ENCODE results near the gene OSBPL6.

DNA sequence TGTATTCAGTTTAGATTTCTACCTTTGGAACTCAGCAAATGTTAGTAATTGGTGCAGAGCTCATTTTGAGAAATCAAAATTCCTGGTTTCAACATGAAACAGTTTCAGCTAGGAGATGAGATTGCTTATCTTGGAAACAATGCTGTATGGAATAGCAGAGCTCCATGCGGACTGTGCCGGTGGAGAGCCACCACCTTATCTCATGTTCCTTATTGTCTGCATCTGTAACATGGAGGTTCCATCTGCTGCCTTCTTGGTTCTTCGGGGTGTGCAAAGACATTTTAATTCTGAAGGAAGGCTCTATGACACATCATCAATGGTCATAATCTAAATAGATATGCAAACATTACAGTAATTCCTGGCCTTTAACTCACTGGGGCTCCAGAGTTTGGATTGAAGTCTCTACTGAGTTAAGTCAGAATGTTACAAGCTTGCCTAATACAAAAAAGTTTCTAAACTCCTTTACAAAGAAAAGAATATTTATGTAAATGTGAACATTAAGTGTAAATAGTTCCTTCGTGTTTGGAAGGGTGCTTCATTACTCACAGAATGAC lies 191.4 kb downstream of the OSBPL6 start:
- TF ChIP-seq, protein P1, sequence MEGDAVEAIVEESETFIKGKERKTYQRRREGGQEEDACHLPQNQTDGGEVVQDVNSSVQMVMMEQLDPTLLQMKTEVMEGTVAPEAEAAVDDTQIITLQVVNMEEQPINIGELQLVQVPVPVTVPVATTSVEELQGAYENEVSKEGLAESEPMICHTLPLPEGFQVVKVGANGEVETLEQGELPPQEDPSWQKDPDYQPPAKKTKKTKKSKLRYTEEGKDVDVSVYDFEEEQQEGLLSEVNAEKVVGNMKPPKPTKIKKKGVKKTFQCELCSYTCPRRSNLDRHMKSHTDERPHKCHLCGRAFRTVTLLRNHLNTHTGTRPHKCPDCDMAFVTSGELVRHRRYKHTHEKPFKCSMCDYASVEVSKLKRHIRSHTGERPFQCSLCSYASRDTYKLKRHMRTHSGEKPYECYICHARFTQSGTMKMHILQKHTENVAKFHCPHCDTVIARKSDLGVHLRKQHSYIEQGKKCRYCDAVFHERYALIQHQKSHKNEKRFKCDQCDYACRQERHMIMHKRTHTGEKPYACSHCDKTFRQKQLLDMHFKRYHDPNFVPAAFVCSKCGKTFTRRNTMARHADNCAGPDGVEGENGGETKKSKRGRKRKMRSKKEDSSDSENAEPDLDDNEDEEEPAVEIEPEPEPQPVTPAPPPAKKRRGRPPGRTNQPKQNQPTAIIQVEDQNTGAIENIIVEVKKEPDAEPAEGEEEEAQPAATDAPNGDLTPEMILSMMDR (optimal IDR thresholded peaks at IDR 0.05 in 1 of 3, IDR thresholded peaks at IDR 0.05 in 1 of 3, conservative IDR thresholded peaks at IDR 0.05 in 1 of 3; ENCODE audit: extremely low read depth in 1 of 3, insufficient read depth in 2 of 3, low read length in 3 of 3) = no peak
- TF ChIP-seq EZH2 (IDR thresholded peaks at IDR 0.05; ENCODE audit: low read length) = no peak

All from keratinocyte (primary cell).